Fibroblast of skin of right quadriceps (primary cell): ENCODE data around the gene ACOT7.

Experiments used
- DNase-seq: peaks from one replicate; pipeline ENCODE4 v3.0.0-alpha.2; 2013

The ACOT7 gene

DNA sequence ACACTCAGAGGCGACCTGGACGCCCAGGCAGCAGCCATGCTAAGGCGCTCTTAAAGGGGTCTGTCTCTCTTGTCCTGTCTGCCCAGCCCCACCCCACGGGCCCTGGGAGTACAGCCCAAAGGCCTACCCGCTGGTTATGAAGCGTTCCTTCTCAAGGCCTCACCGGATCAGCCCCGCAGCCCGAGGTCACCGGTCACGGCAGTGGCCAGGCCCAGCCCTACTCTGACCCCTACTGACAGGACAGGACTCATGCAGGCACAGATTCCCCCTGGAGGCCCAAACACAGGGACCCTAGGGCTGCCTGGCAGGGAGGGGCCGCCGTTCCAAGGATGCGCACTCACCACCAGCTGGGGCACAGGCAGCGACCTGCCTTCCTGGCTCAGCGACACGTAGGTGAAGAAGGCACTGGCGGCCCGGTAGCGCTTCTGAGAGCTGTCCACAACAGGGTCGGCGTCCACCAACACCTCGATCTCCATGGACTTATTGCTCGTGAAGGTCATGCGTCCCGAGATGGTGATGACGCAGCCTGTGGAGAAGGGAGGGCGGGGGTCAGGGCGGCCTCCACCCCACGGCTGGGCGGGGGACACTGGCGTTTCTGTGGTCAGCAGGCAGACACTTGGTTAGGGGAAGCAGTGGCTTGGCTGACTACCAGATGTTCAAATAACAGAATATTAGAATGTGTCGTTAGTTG, 112.7 kb downstream of the ACOT7 start:
- no peak for DNase-seq

DNA sequence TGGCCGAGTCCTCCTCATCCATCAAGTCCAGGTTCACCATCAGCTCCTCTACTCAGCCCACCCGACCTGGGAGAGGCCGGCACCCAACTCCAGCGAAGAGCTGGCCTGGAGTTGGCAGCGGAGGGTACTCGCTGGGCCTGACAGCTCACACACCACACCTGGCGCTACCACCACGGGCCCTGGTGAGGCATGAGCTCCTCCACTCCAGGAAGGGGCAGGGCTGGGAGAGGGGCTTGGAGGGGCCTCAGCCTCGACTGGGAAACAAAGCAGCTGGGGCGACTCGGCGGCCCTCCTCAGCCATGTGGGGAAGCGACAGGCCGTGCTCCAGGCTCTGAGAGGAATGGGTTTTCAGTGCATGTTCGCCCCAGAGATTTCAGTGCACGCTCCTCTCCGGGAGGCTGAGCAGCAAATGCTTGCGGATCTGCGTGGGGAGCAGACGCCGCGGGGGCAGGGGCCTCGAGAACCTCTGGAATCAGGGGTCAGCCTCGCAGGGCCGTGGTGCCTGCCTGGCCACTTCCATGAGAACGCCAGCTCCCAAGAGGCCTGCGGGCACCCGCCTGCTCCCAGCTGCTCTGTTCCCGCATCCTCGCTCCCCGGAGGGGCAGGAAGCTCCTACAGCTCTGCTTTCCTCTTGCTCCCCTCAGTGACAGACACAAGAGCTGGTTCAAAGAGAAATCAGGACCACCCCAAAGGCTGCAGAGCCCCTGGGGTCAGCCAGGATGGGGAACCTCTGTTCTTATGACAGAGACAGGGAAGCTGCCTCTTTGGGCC, 113.8 kb downstream of the ACOT7 start:
- DNase-seq: no peak

DNA sequence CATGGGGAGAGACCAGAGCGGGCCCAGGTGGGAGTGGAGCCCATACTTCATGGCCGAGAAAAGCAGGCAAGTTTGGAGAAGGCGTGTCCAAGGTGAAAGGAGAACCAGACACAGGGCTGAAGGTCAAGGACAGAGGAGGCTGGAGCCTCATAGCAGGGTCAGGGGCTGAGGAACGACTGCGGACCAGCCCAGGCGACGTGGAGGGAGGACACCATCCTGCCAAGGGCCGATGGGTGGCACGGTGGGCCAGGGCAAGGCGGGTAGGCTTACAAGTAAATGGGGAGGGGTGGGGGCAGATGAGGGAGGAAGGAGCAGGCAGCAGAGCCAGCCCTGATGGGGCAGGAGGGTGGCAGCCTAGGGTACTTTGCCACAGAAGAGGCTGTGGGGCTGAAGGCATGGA, 114.5 kb downstream of the ACOT7 start:
- DNase-seq: no peak

DNA sequence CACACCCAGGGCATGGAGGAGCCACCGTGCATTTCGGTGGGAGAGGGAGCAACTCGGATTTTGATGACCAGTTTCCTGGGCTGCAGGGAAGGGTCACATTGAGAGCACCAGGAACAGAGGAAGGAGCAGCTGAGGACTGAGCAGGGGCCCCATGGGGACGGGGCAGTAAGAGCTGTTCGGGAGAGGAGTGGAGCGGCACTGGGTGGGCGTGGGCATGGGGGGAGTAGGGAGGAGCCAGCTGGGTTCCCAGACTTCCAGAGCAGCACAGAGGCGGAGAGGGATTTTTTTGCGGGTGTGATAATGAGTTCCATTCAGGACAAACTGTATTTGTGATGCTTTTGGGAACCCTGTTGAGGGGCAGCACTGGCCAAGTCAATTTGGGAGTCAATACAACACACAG, 115.3 kb downstream of the ACOT7 start:
- no peak for DNase-seq

DNA sequence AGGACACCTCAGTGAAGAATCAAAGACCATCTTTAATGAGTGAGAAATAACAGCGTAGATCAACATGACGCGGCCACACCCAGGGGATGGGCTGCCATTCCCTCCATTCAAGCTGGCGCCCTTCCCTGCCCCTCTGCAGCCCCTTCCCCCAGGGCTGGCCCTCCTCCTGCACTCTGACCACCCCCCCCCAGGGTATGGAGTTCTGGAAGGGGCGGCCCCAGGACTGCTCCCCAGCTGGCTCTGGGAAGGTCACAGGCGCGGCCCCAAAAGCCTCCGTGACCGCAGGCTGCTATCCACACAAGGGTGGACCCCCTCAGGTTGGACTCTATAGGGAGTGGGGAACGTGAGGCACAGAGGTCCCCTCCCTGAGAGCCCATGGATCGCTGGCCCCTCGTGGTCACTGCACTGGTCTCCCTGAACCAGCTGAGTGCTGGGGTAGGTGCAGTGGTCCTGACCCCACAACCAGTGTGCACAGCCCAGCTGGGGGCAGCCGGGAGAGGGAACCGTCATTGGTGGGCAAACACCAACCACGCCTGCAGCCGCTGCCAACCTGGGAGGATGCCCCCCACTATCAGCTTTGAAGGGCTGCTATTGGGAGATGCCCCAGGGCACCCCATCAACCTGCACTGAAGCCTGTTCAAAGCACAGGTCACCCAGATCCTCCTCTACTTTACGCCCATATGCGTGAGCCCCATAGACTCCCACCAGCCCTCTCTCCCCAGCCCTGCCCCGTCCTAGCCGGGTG, 116.6 kb downstream of the ACOT7 start:
- no peak for DNase-seq

DNA sequence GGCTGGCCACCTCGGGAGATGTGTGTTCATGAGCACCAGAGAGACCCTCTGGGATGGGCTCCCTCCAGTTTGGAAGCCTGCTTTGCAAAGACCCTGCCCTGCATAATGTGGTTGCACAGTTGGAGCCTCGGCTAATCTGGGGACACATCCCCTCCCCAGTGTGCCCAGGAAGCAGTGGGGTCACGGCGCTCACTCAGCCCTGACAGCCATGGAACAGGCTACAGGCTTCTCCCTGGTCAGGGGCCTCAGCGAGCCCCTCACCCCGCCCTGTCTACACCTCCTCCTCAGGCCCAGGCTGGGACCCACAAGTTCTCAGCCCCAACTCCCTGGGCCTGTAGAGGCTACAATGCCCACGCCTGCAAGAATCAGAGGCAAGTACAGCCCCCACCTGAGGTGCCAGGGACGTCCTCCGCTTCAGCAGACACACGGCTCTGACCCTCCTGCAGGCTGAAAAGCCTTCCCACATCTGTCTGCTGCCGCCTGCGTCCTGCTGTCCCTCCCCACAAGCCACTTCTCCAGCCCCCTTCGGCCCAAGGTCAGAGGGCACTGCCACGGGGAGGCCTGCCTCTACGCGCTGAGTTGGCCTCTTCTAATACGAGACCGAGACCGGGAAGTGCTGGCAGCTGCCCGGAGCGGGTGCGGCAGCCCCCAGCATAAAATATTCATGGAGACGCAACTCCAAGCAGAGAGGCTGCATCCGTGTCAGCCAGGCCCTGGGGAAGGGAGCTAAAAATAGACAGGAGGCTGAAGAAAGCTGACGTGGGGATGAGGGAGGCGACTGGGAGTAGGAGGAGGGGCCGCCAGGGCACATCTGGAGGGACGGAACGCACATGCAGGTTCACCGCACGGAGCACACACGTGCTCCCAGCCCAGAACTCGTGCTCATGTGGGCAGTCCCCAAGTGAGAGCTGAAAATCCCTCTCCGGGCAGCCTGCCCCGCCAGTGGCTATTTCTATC, 117.5 kb downstream of the ACOT7 start:
- DNase-seq: peak; percentile 82

DNA sequence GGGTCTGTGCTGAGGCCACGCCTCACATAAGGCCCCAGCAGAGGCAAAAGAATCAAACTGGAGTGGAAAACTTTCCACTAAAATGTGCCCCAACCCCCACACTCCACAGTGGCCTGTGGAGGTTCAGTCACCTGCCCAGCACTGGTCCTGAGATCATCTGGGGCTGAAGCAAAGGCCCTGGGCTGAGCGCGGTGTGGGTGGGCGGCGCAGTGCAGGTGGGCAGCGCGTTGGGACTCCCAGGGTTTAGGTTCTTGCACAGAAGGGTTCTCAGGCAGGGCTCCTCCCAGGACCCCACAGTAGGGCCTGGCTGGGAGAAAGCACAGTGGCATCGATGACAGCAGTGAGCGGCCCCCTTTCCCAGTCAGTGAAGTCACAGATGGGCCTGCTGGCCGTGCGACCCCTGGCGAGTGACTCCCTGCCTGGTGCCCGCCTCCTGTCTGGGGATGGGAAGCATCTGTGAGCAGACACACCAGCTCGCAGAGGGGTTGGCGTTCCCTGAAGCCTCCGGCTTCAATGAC, 118.9 kb downstream of the ACOT7 start:
- DNase-seq: no peak

DNA sequence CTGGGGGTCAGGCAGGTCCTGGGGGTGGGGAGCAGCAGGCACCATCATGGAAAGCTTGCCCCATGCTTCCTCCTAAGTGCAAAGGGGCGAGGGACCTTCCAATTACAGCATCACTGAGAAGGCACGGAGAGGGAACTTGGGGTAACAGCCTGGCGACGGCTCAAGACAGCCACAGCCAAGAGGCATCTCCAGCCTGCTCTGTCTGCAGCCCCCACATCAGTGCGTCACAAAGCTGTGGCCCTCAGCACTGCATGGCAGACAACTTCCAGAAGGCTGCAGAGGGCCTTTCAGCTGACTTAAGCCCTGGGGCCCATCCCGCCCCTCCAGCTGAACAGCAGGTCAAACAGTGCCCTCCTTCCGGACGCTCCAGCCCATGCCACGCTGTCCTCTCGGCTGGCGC, 119.5 kb downstream of the ACOT7 start:
- DNase-seq: no peak

DNA sequence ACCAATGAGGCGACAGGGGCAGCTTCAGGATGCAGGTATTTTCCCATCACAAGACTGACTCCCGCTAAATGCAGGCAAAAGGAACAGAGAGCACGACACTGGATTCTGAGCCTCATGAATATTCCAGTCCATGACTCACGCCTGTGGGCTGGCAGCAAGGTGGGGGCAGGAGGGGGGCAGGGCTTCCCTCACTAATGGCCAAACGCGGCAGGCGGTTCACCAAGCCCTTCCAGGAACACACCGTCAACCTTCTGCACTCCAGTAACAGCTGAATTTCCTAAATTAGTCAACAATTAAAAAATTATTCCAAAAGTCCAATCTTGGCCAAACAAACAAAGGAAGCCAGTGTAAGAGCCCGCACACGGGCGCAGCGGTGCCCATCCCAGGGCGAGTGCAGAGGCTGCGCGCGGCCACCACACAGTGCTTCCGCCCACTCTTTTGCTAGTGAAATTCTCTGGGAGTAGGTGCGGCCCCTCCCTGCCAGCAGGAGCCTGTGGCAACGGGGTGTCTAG, 120.1 kb downstream of the ACOT7 start:
- DNase-seq: peak; percentile 74

DNA sequence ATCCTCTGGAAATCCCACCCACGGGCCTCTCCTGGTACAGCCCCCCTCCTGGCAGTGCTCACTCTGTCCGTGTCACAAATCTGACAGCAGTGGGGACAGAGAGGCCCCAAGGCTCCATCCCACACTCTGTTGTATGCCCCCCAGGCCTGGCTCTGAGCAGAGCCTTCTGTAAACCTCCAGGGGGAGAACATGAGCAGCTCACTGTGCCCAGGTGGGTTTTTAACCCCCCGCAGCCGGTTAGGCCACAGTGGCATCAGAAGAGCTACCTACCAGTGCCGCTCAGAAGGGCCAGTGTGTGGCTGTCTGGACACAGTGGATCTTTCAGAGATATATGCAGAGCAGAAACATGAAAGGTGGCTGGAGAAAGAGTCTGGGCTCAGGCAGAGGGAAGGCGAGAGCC, 120.7 kb downstream of the ACOT7 start:
- DNase-seq: no peak

DNA sequence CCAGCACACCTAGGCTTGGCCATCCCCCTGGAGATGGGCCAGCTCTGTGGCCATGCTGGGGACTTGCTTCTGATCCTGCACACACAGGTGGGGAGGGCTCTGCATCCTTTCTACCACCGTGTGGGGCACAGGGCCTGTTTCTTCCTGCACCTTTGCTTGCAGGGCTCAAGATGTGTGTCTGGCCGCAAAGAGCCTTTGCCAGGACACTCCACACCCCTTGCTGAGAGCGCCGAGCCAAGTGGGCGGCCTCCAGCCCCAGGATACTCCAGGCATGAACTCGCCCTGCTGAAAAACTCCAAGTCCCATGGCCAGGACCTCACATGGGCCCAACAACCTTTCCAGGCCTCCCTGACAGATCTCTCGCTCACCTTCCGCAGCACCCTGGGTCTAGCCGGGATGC, 121.1 kb downstream of the ACOT7 start:
- DNase-seq: no peak

DNA sequence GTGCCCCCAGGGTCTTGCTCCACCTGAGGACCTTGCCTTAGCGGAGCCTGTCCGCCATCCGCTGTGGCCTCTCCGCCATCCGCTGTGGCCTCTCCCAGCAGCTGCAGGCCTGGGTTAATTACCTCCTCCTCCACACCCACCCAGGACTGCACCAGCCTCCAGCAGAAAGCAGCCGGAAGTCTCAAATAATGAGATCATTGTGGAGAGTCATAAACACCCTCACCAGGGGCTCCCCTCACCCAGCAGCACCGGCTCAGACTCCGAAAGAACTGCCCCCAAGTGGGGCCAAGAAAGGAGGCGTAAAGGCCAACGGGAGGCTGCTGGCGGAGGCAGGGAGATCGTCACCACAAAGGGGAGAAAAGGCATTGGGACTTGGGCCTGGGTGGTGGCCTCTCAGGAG, 122.0 kb downstream of the ACOT7 start:
- peak; percentile 56 for DNase-seq

DNA sequence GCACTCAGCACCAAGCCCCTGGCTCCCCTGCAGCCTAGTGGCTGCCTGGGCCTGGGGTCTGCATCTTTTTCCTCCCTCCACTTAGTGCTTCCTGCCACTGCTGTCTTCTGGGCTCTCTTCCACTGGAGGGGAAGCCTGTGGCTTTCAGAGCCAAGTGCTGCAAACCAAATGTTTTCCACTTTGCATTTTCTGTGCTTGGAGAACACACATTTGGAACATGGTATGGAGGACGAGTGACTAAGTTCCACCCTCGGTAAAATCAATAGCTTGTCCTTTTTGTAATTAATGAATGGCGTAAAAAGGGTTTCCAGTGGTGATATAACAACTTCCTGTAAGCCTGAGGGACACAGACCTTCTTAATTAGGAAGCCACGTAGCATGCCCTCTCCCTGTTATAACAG, 122.6 kb downstream of the ACOT7 start:
- peak; percentile 24 for DNase-seq

DNA sequence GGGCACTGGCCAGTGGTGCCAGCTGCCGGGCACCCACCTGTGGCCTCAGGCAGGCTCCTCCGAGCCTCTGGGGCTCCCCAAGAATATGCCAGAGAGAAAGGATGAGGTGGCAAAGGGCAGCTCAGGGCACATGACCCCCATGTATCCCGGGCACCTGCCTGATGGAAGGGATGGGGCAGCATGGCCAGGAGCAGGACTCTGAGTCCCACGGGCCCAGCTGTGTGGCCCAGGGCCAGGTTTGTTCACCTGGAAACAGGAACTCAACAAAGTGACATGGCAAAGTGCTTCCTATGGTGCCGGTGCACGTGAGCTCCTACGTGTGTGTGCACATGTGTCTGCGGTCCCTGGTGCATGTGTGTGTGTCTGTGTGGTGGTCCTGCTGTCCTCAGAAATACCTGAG, 123.2 kb downstream of the ACOT7 start:
- no peak for DNase-seq

DNA sequence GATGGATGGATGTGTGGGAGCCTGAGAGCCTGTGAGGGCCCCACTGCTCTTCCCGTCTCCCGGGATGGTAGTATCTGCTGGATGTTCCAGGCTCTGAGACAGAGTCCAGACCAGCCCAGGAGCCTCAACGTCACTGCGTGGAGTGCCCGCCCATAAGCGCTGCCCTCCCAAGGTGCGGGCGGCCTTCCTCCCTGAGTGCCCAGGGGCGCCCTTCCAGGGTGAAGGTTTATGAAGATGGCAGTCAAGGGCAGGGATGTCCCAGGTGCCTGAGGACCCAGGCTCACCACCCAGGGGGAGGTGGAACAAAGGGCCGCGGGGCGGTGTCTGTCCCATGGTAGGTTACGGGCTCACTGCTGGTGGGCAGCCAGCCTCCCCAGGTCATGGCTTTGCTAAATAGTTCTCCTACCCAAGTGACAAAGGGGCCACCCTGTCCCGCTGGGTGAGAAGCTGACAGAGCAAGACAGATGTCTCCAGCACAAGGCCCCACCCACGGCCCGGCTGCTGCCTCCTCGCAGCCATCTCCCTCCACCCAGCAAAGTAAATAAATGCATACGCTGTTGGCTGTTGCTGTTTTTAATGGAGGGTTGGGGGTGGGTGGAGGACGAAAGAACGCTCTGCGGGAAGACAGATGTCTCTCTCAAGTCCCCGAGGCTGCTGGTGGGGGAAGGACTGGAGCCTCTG, 123.7 kb downstream of the ACOT7 start:
- DNase-seq: no peak

DNA sequence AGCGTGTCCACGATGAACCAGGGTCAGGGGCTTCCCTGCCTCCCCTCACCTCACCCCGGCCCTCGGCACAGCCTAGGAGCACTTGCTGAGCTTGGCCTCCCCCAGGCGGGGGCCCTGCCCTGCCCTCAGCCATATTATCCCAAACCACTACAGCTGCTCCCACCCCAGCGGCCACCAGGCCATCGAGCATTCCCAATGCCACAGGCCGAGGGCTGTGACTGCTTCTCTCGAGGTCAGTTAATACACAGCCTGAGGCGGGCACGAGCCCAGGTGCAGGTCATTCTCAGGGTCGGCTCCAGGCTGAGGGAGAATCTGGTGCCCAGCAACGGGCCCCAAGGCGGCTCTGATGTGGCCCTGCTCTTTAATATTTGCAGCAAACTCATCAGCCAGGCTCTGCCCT, 124.3 kb downstream of the ACOT7 start:
- DNase-seq: no peak

DNA sequence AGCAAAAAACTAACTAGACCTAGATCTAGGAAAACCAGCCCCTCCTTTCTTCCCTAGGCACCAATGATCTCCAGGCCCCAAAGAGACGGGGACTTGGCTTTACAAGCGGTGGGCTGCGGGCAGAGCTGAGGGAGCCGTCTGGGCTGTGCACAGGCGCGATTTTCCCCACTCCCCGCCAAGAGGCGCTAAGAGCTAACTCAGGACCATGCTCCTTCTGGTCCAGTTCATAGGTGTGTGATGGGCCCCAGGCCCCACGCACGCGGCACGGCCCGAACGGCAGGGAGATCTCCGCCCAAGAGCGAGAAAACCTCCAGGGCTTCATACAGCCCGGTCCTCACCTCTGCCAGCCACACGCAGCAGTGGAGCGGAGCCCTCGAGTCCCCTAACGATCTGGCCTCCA, 125.2 kb downstream of the ACOT7 start:
- DNase-seq: no peak

DNA sequence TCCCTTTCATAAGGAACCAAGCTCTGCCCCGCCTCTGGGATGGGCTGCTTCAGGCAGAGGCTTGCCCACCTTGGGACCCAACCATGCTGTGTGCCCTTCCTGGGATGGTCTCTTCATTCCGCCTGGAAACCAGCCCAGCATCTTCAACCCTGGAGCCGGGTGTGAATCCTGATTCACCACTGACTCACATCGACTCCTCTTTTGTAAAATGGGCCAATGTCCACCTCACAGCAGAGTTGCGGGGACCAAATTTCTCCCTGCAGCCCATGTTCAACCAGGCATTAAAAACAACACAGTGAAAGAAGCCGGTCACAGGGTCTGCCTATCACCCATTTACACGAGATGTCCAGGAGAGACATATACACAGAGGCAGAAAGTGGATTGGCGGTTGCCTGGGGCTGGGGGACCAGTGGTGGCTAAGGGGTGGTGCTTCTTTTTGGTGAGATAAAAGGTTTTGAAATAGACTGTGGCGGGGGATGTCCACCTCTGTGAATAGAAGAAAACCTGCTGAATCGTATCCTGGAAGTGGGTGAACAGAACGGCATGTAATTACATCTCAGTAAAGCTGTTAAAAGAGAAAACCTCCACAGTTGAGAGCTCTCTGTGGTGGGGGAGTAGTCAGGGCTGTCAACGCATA, 125.8 kb downstream of the ACOT7 start:
- DNase-seq: peak; percentile 34

DNA sequence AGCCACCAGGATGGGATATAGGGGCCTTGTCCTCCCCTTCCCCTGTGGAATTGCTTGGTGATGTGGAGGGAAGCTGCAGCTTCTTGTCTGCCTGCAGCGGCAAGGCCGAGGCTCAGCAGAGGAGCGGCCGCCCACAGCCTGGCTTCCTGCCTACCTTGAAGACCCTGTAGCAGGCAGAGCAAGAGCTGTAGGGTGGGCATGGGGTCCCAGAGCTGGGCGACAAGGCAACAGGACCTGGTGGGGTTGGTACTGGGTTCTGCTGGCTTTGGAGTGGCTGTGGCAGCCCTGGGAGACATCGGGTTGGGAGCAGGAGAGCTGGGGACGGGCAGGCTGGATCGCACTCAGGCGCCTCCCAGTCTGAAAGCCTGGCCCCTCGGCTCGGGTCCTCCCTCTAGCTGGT, 126.9 kb downstream of the ACOT7 start:
- DNase-seq: no peak

DNA sequence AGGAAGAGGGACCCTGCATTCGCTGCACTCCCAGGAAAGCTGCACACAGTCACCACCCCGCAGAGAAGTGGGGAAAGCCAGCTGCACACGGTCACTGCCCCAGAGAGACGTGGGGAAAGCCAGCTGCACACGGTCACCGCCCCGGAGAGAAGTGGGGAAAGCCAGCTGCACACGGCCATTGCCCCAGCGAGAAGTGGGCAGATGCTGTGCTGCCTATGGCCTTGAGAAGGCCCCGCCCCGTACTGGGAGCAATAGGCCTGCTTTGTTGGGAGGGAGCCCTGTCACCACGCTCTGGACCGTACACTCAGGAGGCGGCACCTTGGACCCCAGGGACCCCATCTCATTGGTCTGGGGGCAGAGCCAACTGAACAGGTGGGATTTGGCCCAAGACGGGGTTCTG, 128.4 kb downstream of the ACOT7 start:
- no peak for DNase-seq

DNA sequence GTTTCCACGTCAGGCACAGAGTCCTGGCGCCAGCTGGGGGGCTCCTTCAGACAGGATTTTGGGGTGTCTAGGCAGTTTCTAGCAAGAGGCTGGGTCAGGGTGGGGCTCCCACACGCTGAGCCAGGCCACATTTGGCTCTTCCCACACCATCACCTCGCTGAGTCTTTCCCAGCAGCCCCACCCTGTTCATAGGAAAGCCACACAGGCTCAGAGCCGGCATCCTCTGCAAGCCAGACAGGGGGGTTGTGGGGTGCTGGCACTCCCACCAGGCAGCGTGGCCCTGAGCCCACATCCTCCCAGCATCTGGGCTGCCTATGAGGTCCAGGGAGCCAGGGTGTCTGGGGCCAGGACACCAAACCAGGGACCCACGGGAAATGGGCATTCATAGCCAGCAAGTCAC, 129.9 kb downstream of the ACOT7 start:
- no peak for DNase-seq
